SU-DHL-6 (cell line): ENCODE data around the gene ANXA10.

ENCODE experiments used
- CTCF ChIP-seq: fragments of 200-600 bp; sonication (generic); IDR thresholded peaks from one replicate; pipeline ENCODE4 v1.5.1; 2017; ENCODE audit warnings: antibody characterized with exemption, mild to moderate bottlenecking, low read length, moderate library complexity; ENCODE audit not compliant: insufficient read depth, poor library complexity, severe bottlenecking
- EZH2phosphoT487 ChIP-seq: fragments of 200-600 bp; sonication (generic), shearing (Covaris generic); conservative IDR thresholded peaks from 2 replicates; pipeline ENCODE4 v1.6.1; 2018; ENCODE audit warnings: mild to moderate bottlenecking, antibody characterized with exemption, low read length, moderate library complexity, mixed read lengths

GRCh38 chr4:168098248-168098717 lies 5.9 kb downstream of the ANXA10 start:
- TF ChIP-seq EZH2phosphoT487 (no peak), CTCF (no peak)
